ENCODE data around the gene ANP32D.
"Not testable (repeated sequence)": the region's sequence is repeated elsewhere in the genome, so short reads cannot be mapped to it uniquely, and the experiment has no call there.

Gene ANP32D

DNA sequence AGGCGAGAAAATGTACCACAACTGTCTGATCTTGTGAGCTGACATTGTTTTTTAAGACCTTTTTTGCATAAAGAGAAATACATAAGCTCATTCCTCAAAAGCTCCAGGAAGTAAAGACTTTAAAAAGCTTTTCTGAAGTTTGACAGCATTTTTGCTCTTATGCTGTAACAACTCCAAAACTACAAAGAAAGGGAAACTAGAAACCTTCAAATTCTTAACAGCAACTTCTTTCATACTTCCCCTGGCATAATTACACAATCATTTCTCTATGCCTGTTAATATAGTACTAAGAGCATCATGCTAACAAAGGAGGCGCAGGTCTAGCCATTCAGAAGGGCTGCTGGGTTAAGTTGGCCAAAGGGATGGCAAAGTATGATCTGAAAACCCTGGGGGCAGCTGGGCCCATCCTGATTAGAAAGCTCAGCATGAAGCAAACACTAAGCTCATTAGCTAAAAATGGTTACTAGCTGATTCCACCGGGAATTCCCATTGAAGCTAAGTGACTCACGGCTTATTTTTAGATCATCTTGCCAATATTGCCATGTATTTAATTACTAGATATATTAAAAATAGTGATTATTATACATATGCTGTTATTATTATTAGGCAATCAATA, 26.1 kb upstream of the ANP32D start:
- no peak for TF ChIP-seq CTCF (IDR thresholded peaks at IDR 0.05; ENCODE audit: low read depth, low read length, missing control alignments)
- H3K4me3 ChIP-seq (ENCODE audit: low read depth, low read length) = no peak overlapping the region
- no peak for DNase-seq (ENCODE audit: low read depth)

DNA sequence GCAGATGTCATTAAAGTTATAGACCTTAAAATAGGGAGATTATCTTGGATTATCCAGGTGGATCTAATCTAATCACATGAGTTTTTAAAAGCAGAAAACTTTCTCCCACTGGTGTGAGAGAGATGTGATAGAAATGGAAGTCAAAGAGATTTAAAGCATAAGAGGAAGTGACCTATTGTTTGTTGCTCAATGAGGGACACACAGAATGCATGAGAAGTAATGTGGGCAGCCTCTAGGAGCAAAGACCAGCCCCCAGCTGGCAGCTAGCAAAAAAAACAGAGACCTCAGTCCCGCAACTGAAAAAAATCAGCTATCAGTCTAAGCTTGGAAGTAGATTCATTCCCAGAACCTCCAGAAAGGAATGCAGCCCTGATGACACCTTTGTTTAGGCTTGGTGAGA, 24.6 kb upstream of the ANP32D start:
- H3K4me3 ChIP-seq (ENCODE audit: low read depth, low read length) = no peak overlapping the region
- no peak for DNase-seq (ENCODE audit: low read depth)
- TF ChIP-seq CTCF (IDR thresholded peaks at IDR 0.05; ENCODE audit: low read depth, low read length, missing control alignments) = no peak

DNA sequence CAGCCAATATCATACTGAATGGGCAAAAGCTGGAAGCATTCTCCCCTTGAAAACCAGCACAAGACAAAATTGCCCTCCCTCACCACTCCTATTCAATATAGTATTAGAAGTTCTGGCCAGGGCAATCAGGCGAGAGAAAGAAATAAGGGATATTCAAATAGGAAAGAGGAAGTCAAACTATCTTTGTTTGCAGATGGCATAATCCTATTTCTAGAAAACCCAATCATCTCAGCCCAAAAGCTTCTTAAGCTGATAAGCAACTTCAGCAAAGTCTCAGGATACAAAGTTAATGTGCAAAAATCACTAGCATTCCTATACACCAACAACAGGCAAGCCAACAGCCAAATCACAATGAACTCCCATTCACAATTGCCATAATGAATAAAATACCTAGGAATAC, 21.0 kb upstream of the ANP32D start:
- TF ChIP-seq CTCF (IDR thresholded peaks at IDR 0.05; ENCODE audit: low read depth, low read length, missing control alignments) = no peak
- no peak for DNase-seq (ENCODE audit: low read depth)
- H3K4me3 ChIP-seq (ENCODE audit: low read depth, low read length) = no peak overlapping the region

GRCh38 chr12:48452961-48453360, 19.4 kb upstream of the ANP32D start:
- H3K4me3 ChIP-seq (ENCODE audit: low read depth, low read length); DNase-seq (ENCODE audit: low read depth): not testable (repeated sequence)

GRCh38 chr12:48454667-48455066, 17.7 kb upstream of the ANP32D start:
- TF ChIP-seq CTCF (IDR thresholded peaks at IDR 0.05; ENCODE audit: low read depth, low read length, missing control alignments) = peak; percentile 35
- DNase-seq (ENCODE audit: low read depth) = peak; percentile 7
- H3K4me3 ChIP-seq (ENCODE audit: low read depth, low read length) = no peak overlapping the region

- H3K4me3 ChIP-seq (ENCODE audit: low read depth, low read length) = no peak overlapping the region
- no peak for TF ChIP-seq CTCF (IDR thresholded peaks at IDR 0.05; ENCODE audit: low read depth, low read length, missing control alignments)
- DNase-seq (ENCODE audit: low read depth) = no peak
Observed at GRCh38 chr12:48455116-48455515, 17.2 kb upstream of the ANP32D start.

- no peak for TF ChIP-seq CTCF (IDR thresholded peaks at IDR 0.05; ENCODE audit: low read depth, low read length, missing control alignments)
- no peak overlapping the region for H3K4me3 ChIP-seq (ENCODE audit: low read depth, low read length)
Observed at GRCh38 chr12:48459259-48459658, 13.1 kb upstream of the ANP32D start.

DNA sequence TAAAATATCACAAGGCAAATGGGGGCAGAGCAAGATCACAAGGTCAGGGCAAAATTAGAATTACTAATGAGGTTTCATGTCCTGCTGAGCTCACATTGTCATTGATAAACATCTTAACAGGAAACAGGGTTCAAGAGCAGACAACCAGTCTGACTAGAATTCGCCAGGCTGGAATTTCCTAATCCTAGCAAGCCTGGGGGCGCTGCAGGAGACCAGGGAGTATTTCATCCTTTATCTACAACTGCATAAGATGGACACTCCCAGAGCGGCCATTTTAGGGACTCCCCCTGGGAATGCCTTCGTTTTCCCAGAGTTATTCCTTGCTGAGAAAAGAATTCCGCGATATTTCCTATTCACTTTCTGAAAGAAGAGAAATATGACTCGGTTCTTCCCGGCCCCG, 3.3 kb upstream of the ANP32D start:
- DNase-seq (ENCODE audit: low read depth); H3K4me3 ChIP-seq (ENCODE audit: low read depth, low read length): not testable (repeated sequence)

More at GRCh38 chr12:48459259-48459658, 13.1 kb upstream of the ANP32D start:
- DNase-seq (ENCODE audit: low read depth) = no peak
